Measurements from ENCODE around the gene HOXA7.

DNA sequence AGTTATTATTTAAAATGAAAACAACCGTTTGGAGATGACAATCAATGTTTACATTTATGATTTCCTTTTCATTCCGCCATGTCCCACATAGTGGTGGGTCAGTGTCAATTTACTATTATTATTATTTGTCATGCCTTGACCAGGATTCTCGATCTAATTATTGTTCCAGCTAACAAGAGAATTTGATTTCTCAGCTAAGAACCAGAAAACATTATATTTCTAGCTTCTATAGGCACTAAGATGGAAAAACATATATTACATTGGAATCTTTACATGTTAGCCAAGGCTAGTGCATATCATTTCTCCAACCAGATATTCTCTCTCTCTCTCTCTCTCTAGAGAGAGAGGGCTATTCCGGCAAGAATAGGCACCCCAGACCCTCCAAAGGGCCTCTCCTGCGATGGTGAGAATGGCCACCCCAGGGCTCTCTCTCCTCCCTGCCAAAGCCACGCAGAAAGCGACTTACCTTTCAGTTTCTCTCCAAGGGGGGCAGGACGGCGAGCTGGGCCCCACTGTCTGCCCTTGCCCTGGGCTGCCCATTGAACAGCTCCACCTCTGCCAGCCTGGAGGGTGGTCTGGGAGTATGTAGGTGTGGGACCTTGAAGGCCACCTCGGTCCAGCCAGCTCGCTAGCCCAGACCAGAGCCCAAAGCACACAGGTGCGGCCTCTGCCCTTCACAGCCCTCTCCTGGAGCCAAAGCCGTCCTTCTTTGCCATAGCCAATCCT lies 6.5 kb downstream of the HOXA7 start:
- TF ChIP-seq, protein P1, sequence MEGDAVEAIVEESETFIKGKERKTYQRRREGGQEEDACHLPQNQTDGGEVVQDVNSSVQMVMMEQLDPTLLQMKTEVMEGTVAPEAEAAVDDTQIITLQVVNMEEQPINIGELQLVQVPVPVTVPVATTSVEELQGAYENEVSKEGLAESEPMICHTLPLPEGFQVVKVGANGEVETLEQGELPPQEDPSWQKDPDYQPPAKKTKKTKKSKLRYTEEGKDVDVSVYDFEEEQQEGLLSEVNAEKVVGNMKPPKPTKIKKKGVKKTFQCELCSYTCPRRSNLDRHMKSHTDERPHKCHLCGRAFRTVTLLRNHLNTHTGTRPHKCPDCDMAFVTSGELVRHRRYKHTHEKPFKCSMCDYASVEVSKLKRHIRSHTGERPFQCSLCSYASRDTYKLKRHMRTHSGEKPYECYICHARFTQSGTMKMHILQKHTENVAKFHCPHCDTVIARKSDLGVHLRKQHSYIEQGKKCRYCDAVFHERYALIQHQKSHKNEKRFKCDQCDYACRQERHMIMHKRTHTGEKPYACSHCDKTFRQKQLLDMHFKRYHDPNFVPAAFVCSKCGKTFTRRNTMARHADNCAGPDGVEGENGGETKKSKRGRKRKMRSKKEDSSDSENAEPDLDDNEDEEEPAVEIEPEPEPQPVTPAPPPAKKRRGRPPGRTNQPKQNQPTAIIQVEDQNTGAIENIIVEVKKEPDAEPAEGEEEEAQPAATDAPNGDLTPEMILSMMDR (IDR thresholded peaks at IDR 0.05; ENCODE audit: low read depth, low read length): no peak
- TF ChIP-seq POLR2A (IDR thresholded peaks at IDR 0.05; ENCODE audit: extremely low read depth, insufficient read length) (no peak), MYC (IDR thresholded peaks at IDR 0.05; ENCODE audit: low read depth, low read length) (no peak)
- TF ChIP-seq, protein P2, sequence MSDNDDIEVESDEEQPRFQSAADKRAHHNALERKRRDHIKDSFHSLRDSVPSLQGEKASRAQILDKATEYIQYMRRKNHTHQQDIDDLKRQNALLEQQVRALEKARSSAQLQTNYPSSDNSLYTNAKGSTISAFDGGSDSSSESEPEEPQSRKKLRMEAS (IDR thresholded peaks at IDR 0.05; ENCODE audit: low read depth, low read length): no peak

Data from NB4 (cell line).